Measurements from ENCODE around the gene GINS2. TPM values are rescaled to one million over a fixed set of nuclear protein-coding genes. Genes with fewer than 3 reads are reported as not detected.

Gene GINS2
- total RNA-seq, 1 experiment from 2014 or later = 40.1 TPM

DNA sequence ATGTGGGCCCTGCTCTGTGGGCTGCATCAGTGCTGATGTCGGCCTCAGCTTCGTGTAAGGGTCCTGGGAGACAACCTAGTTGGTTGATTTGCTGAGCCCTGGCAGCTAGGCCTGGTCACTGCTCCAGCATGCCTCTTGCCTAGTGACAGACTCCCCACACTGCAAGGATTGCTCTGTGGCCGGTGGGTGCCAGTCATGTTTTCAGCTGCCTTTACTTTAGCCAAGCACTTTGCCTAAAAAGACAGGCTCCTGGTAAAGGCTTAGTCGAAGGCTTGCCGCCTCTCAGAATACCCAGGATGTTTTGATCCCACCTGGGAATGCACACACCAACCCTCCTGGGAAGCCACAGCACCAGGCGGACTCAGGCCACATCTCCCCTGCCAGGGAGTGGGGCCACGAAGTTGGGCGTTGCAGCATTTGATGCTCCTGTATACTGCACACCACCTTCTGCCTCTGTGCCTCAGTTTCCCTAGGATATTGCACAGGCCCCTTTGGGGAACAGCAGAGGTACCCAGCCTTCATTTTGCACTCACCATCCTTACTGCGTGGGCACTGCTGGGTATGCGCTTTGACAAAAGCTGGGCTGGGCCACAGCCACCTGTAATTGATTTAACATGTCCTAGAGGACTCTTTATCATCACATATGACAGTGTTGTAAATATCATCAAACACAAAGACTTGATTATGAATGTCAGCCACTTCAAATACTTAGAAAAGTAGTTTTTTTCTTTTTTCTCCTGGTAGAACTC, 19.9 kb downstream of the GINS2 start:
- DNase-seq (ENCODE audit: low read depth) = no peak

DNA sequence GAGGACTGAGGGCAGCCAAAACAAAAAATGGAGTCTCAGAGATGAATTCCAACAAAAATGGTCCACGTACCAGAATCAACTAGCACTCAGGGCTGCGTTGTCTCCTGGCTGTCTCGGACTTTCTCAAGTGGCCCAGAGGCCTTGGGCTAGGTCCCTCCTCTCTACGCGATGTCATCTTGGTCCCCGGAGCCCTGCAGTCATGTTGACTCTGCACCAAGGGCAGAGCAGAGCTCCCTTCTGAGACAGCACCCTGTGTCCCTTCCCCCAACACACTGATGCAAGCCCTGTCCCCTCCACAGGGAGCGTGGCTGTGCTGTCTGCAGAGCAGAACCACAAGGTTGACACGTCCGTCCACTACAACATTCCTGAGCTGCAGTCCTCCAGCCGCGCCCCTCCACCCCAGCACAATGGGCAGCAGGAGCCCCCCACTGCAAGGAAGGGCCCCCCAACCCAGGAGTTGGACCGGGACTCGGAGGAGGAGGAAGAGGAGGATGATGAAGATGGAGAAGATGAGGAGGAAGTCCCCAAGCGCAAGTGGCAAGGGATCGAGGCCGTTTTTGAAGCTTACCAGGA, 20.8 kb downstream of the GINS2 start:
- DNase-seq (ENCODE audit: low read depth) = no peak

DNA sequence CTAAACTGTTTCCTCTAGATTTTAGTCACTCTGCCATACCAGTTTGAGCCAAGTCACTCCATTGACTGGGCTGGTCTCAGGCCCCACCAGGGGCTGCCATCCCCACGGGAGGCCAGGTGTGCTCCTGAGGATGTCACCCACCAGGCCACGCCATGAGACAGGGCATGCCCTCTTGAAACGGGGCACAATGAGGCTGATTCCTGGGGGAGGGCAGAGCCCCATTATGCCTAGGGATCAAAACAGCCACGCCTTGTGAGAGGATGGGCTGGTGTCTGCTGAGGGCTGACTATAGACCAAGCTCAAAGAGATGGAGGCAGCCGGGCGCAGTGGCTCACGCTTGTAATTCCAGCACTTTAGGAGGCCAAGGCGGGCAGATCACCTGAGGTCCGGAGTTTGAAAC, 21.5 kb downstream of the GINS2 start:
- no peak for DNase-seq (ENCODE audit: low read depth)

DNA sequence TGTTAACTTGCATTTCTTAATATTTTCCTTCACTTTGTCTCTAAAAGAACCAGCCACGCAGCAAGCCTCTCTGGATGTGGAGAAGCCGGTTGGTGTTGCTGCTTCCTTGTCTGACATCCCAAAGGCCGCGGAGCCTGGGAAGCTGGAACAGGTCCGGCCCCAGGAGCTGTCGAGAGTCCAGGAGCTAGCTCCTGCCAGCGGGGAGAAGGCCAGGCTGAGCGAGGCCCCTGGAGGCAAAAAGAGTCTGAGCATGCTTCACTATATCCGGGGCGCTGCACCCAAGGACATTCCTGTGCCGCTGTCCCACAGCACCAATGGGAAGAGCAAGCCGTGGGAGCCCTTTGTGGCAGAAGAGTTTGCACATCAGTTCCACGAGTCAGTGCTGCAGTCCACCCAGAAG, 22.8 kb downstream of the GINS2 start:
- DNase-seq (ENCODE audit: low read depth) = no peak

DNA sequence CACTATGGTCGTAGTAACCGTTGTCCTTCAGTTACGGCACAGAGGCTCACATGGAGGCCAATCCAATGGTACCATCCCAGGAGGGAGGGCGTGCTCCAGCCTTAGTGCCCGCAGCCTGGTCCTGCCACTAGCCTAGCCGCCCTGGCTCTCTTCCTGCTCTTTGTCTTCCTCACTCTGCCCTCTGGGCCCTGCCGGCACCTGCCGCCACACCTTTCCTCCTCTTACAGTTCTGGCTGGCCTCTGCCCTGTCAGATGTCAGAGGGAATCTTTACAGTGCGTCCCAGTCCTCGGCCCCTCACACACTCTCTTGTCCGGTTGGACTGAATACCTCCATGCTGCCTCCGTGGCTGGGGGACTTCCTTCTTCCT, 23.4 kb downstream of the GINS2 start:
- DNase-seq (ENCODE audit: low read depth) = no peak

DNA sequence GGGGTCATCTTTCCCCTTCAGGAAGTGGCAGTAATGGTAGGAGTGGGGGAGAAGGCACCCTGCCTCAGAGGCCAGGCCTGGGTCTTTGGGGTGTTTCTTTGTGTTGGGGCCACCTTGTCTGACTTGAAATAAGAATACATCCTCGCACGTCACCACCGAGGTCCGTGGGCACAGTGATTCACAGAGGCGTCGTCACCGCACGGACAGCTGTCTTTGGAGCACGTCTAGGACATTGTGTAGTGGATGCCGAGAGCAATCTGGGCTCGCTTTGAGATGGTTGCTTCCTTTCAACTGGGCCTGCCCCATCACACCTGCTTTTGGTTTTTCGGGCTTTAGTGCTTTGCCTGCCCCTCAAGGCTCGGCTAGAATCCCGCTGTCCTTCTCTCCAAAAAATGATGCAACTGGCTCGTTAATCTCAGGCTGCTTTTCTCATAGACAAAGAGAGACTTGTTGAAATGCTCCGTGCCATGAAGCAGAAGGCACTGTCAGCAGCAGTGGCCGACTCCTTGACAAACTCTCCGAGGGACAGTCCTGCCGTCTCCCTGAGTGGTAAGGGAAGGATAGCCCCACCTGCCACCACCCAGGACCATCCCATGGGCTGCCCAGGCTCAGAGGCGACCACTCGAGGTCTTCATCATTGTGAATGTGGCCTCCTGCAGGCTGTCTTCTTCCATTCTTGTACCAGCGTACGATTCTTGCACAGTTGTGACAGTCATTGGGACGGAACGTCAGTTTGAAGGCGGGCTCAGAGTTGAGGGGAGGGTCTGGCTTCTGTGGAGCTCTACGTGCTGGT, 24.0 kb downstream of the GINS2 start:
- DNase-seq (ENCODE audit: low read depth) = no peak

DNA sequence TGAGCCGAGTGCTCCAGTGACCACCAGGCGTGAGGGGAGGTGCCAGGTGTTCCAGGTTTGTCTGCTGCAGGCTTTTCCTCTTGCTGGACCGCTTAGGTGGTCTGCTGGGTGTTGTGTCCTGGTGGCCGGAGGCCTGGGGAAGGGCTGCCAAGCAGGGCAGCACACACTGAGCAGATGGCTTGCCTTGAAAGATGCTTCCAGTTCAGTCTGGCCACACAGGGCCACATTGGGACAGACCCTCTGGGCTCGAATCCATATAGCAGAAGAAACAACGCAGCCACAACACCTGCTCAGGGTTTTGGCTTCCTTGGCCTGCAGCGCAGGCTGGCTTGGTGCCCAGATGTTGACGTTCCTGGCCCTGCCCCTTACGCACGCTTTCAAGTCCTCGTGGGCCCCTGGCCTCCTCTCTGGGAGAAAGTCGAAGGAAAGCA, 24.8 kb downstream of the GINS2 start:
- DNase-seq (ENCODE audit: low read depth) = no peak

DNA sequence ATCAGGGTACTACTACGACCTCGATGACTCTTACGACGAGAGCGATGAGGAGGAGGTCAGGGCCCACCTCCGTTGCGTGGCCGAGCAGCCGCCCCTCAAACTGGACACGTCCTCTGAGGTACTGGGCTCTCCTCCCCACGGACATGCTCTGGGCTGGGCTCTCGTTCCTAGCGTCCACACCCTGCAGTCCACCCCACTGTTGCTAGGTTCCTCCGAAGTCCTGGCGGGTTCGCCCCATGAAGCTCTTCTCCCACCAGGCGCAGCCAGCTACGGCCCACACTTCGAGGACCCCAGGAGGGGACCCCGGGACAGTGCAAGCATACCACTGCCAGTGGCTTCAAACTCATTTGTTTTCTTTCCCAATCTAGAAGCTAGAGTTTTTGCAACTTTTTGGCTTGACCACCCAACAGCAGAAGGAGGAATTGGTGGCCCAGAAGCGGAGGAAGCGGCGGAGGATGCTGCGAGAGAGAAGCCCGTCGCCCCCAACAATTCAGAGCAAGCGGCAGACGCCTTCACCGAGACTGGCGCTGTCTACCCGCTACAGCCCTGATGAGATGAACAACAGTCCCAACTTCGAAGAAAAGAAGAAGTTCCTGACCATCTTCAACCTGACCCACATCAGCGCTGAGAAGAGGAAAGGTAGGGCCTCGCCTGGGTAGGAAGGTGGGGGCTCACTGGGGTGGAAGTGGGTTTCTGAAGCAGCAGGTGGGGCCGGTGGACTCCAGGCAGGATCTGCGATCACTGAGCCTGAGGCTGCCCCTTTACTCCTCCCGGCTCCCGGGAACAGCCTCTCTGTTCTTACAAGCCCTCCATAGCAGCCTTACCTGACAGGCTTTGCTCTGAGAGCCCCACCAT, 25.6 kb downstream of the GINS2 start:
- DNase-seq (ENCODE audit: low read depth) = no peak

DNA sequence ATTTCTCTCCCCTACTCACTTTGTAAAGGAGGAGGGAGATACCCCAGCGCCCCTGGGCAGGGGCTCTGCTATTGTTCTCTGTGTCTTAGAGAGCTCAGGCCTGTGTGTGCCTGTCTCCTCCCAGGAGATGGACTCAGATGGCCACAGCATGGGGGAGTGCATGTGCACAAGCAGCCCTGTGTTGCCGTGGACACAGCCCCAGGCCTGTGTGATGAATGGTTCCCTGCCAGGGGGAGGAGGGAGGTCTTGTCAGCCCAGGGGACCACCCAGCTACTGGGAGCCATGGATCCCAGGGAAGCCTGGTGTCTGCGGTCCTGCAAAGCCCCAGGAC, 26.3 kb downstream of the GINS2 start:
- no peak for DNase-seq (ENCODE audit: low read depth)

DNA sequence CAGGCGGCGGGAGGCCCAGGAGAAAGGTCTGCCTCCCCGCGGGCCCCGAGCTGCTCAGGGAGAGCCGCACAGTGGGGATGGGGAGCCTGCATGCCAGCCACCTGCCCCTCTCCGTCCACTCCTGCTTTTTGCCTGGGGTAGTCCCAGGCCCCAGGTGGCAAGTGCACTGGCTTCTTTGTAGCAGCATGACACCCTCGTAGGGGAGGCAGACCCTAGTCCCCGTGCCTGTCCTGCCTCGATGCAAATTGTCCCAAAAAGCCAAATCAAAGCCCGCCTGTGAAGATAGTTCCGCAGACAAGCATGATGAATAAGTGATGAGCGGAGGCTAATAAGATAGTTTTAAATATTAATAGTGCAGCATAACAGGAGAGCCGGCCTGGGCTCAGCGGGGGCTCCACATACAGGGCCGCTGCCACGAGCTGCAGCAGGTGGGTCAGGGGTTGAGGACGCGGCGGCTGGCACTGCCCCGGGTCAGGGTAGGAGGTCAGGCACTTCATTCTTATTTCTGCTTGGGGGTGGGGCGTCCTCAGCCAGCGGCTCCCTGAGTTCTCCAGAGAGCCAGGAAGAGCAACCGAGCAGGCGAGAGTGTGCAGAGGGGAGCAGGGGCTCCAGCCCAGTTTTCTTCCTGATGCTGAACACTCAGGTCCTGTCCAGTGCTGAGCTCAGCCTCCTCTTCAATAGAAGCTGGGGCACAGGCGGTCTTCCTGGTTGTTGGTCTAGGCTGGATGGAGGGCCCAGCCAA, 26.8 kb downstream of the GINS2 start:
- no peak for DNase-seq (ENCODE audit: low read depth)

DNA sequence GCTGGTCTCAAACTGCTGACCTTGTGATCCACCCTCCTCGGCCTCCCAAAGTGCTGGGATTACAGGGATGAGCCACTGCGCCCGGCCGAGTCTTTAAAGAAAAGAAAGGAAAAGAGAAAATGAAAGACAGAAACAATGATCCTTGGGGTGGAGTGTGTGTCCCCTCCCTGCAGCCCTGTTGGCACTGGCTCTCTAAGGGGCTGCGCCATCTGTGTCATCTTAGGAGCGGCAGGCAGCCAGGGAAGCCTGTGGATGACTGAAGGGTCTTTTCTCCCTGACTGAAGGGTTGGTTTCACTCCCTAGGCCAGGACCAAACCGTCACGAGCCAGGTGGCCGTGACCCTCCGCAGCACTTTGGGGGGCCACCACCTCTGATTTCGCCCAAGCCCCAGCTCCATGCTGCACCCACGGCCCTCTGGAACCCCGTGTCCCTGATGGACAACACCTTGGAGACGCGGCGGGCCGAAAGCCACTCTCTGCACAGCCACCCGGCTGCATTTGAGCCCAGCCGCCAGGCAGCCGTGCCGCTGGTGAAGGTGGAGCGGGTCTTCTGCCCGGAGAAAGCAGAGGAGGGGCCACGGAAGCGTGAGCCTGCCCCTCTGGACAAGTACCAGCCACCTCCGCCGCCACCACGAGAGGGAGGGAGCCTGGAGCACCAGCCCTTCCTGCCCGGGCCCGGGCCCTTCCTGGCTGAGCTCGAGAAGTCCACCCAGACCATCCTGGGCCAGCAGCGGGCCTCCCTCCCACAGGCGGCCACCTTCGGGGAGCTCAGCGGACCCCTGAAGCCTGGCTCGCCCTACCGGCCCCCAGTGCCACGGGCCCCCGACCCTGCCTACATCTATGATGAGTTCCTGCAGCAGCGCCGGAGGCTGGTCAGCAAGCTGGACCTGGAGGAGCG, 27.7 kb downstream of the GINS2 start:
- no peak for DNase-seq (ENCODE audit: low read depth)

DNA sequence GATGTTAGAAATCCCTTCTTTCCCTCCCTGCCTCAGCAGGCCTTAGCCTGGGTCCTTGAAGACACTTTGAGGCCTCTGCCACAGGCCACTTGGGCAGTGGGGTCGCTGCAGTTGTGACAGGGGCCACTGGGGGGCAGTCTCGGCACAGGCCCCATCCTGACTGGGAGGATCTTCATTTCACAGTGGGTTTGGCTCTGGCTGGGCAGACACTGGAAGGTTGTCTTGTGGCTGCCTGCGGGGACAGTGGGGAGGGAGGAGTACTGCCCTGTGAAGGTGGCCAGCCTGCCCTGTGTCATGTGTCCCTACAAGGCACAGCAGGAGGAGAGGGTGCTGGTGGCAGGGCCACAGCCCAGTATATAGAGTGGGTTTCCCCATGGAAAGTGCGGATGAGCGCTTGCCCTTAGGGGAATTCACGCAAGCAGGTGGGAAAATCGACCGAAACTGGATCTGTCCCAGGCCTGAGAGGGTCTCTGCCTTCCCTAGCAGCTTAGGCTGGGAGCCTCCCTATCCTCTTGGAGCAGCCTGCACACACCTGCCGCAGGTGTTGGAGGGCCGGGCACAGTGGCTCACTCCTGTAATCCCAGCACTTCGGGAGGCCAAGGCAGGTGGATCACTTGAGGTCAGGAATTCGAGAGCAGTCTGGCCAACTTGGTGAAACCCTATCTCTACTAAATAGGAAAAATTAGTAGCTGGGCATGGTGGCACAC, 28.8 kb downstream of the GINS2 start:
- DNase-seq (ENCODE audit: low read depth) = peak; percentile 55

DNA sequence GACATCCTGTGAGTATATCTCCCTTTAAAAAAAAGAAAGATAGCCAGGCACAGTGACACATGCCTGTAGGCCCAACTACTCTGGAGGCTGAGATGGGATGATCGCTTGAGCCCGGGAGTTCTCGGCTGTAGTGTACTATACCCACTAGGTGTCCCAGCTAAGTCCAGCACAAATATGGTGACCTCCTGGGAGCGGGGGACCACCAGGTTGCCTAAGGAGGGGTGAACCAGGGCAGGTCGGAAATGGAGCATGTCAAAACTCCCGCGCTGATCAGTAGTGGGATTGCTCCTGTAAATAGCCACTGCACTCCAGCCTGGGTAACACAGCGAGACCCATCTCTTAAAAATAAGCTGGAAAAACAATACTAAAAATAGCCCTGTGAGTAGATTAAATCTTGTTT, 29.4 kb downstream of the GINS2 start:
- DNase-seq (ENCODE audit: low read depth) = no peak

DNA sequence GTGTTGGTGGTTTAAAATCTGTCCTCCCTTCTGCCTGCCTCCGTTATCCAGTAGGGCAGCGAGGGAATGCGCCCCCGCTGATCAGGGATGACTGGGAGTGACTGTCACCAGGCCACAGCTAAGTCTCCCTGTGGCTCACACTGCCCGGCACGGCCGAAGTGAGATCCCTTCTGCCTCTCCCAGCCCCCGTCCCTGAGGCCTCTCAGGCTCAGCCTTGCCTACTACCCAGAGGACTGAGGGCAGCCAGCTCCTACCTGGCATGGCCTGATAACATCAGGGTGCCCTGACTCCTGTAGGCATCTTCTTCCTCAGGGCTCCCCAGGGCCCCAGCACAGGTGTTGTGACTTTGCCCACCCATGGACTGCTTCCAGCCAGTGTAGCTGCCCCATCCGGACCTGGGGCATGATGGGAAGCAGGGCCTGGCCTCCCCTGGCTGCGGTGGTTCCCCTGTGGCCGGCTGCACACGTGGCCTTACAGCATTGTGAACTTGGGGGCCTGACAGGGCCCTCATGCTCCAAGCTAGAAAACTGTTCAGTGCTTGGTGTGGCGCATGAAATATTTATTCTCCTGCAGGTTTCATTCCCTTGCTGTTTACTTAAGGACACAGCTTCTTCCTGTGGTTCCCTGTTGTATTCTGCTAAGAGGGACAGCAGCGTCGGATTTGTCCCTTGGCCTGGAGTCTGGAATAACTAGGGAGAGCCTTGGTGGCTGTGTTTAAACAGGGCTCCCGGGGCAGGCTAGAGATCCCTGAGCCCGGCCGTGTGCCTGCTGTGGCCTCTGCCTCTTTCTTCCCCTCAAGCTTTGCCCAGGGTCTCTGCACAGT, 30.0 kb downstream of the GINS2 start:
- no peak for DNase-seq (ENCODE audit: low read depth)

DNA sequence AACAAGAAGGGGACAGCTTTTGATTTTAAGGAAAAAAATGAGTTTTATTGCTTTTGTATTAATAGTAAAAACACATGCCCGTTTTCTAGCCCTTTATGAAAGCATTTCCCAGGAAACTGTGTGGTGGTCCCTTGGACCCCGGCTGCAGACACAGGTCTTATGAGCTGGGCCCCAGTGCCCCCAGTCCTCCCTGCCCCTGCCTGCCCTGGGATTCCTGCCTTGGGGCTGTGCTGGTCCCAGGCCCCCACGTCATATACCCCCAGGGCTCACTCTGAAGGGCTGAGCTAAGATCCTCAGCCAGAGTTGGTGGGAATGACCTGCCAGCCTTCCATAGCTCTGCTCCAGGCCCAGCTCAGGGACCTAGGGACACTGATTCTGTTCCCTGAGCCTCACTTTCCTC, 30.8 kb downstream of the GINS2 start:
- no peak for DNase-seq (ENCODE audit: low read depth)

DNA sequence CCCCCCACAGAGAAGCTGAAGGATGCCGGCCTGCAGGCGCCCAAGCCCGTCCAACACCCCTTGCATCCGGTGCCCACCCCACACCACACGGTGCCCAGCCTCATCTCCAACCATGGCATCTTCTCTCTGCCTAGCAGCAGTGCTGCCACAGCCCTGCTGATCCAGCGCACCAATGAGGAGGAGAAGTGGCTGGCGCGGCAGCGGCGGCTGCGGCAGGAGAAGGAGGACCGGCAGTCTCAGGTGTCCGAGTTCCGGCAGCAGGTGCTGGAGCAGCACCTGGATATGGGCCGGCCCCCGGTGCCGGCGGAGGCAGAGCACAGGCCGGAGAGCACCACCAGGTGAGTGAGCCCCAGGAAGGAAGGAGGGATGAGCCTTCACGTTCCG, 31.5 kb downstream of the GINS2 start:
- DNase-seq (ENCODE audit: low read depth) = no peak

DNA sequence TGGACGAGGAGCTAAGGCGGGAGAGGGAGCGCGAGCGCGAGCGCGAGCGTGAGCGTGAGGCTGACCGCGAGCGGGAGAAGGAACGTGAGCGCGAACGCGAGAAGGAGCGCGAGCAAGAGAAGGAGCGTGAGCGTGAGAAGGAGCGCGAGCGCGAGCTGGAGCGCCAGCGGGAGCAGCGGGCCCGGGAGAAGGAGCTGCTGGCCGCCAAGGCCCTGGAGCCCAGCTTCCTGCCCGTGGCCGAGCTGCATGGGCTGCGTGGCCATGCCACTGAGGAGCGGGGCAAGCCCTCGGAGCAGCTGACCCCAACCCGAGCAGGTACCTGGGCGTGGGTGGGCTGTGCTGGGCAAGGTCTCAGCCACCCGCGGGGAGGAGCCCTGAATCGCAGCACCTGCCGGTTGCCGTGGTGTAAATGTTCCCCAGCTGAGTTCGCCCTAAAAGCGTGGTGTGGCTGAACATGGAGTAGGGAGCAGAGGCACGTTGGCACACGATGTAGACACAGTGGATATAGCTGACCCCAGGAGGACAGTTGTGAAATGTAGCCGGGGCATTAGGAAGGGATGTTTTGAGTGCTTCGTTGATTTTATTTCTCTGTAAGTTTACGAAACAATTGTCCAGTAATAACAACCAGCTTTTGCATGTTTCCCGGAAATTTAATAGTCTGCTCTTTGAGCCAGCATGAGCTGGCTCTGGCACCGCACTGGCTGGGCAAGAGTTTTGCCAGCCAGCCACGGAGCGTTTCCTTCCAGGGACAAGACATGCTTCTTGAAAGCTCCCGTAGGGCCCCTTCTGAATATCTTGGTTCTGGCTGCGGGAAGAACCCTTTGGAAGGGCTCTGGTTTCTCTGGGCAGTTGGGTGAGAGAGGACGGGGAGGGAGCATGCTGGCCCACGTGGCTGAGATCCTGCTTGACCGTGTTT, 32.1 kb downstream of the GINS2 start:
- DNase-seq (ENCODE audit: low read depth) = no peak
